WTC11 (cell line): ENCODE data around the gene DHX34. TPM values are rescaled to one million over a fixed set of nuclear protein-coding genes. Genes with fewer than 3 reads are reported as not detected.

ENCODE experiments used
- ATAC-seq: fragments of 200-7000 bp; cut with Tn5 transposase; 2 replicates; pipeline ENCODE4 v1.10.0; 2021; ENCODE audit warnings: mild to moderate bottlenecking, moderate library complexity
- CTCF ChIA-PET: fragments of 300-600 bp; sonication (Branson Sonifier 250); formaldehyde crosslinking; loops from one replicate; lab custom pipeline; 2021; ENCODE audit warnings: antibody characterized with exemption; lab: Charles Lee
- POLR2A ChIA-PET: fragments of 350-600 bp; sonication (Branson Sonifier 250); formaldehyde crosslinking; loops from one replicate; lab custom pipeline; 2021; ENCODE audit warnings: antibody characterized with exemption; lab: Charles Lee
- DNase-seq: peaks from one replicate; pipeline ENCODE4 v3.0.0; 2021; ENCODE audit warnings: low spot score
- H3K27ac Mint-ChIP-seq: 2 replicates; pipeline ENCODE4 v1.8.0; 2021; ENCODE audit warnings: mixed read lengths
- H3K27me3 Mint-ChIP-seq: 2 replicates; pipeline ENCODE4 v1.8.0; 2021; ENCODE audit warnings: low read depth, mild to moderate bottlenecking, moderate library complexity, mixed read lengths
- H3K36me3 Mint-ChIP-seq: 2 replicates; pipeline ENCODE4 v1.8.0; 2021; ENCODE audit warnings: mixed read lengths
- H3K4me1 Mint-ChIP-seq: 2 replicates; pipeline ENCODE4 v1.8.0; 2022; ENCODE audit warnings: mixed read lengths
- H3K4me3 Mint-ChIP-seq: 2 replicates; pipeline ENCODE4 v1.8.0; 2021; ENCODE audit warnings: mild to moderate bottlenecking, moderate library complexity, mixed read lengths
- H3K9me3 Mint-ChIP-seq: 2 replicates; pipeline ENCODE4 v1.8.0; 2021; ENCODE audit warnings: mixed read lengths
- CREB1 ChIP-seq: sonication (generic); formaldehyde crosslinking; IDR thresholded peaks from 2 replicates; pipeline ENCODE4 v1.8.0; 2023; ENCODE audit warnings: mild to moderate bottlenecking, missing genetic modification reagents
- ESRRA ChIP-seq: sonication (generic); formaldehyde crosslinking; IDR thresholded peaks from 2 replicates; pipeline ENCODE4 v1.8.1; 2022; ENCODE audit warnings: mild to moderate bottlenecking, missing genetic modification reagents, borderline replicate concordance
- ETV6 ChIP-seq: sonication (generic); formaldehyde crosslinking; IDR thresholded peaks from 2 replicates; pipeline ENCODE4 v1.8.1; 2022; ENCODE audit warnings: mild to moderate bottlenecking, missing genetic modification reagents
- GABPB1 ChIP-seq: sonication (generic); formaldehyde crosslinking; IDR thresholded peaks from 2 replicates; pipeline ENCODE4 v1.8.1; 2023; ENCODE audit warnings: mild to moderate bottlenecking, missing genetic modification reagents
- GTF2I ChIP-seq: fragments of 250-450 bp; sonication (Bioruptor Pico); conservative IDR thresholded peaks from 2 replicates; pipeline ENCODE4 v1.4.0; 2021; ENCODE audit warnings: mild to moderate bottlenecking
- IRF2 ChIP-seq: sonication (generic); formaldehyde crosslinking; IDR thresholded peaks from 2 replicates; pipeline ENCODE4 v1.8.0; 2022; ENCODE audit warnings: low read depth, missing genetic modification reagents, borderline replicate concordance
- MXD4 ChIP-seq: fragments of 250-450 bp; sonication (Bioruptor Pico); IDR thresholded peaks from 2 replicates; pipeline ENCODE4 v1.8.0; 2021; ENCODE audit warnings: mild to moderate bottlenecking, moderate library complexity, borderline replicate concordance
- NFE2L1 ChIP-seq: sonication (generic); formaldehyde crosslinking; IDR thresholded peaks from 2 replicates; pipeline ENCODE4 v1.8.1; 2023; ENCODE audit warnings: missing genetic modification reagents
- NFYB ChIP-seq: sonication (generic); formaldehyde crosslinking; conservative IDR thresholded peaks from 2 replicates; pipeline ENCODE4 v1.8.0; 2022; ENCODE audit warnings: low read depth, missing genetic modification reagents
- RORB ChIP-seq: fragments of 250-450 bp; sonication (Bioruptor Pico); IDR thresholded peaks from 2 replicates; pipeline ENCODE4 v1.9.0; 2021; ENCODE audit warnings: mild to moderate bottlenecking
- SP1 ChIP-seq: sonication (generic); formaldehyde crosslinking; conservative IDR thresholded peaks from 2 replicates; pipeline ENCODE4 v1.8.1; 2022; ENCODE audit warnings: missing genetic modification reagents
- TP53 ChIP-seq: sonication (generic); formaldehyde crosslinking; IDR thresholded peaks from 2 replicates; pipeline ENCODE4 v1.8.1; 2023; ENCODE audit warnings: mild to moderate bottlenecking, missing genetic modification reagents
- ZNF138 ChIP-seq: sonication (generic); formaldehyde crosslinking; conservative IDR thresholded peaks from 2 replicates; pipeline ENCODE4 v1.8.1; 2022; ENCODE audit warnings: mild to moderate bottlenecking, moderate library complexity, missing genetic modification reagents
- total RNA-seq: library from RNA; stranded (reverse); gene quantifications from 3 replicates; pipeline ENCODE4 v1.2.3, GENCODE V29; 2021
- TF ChIP-seq, protein P1 (sequence below): sonication (generic); formaldehyde crosslinking; IDR thresholded peaks from 2 replicates; pipeline ENCODE4 v1.8.0; 2022; ENCODE audit warnings: mild to moderate bottlenecking, missing genetic modification reagents
- TF ChIP-seq, protein P2 (sequence below): fragments of 250-450 bp; sonication (Bioruptor Pico); IDR thresholded peaks from 2 replicates; pipeline ENCODE4 v1.9.0; 2021; ENCODE audit warnings: mild to moderate bottlenecking, borderline replicate concordance
- TF ChIP-seq, protein P3 (sequence below): fragments of 250-450 bp; sonication (Bioruptor Pico); IDR thresholded peaks from 2 replicates; pipeline ENCODE4 v1.9.0; 2021; ENCODE audit warnings: moderate library complexity, mild to moderate bottlenecking, inconsistent platforms, borderline replicate concordance
- TF ChIP-seq, protein P4 (sequence below): fragments of 250-450 bp; sonication (Bioruptor Pico); IDR thresholded peaks from 2 replicates; pipeline ENCODE4 v1.8.0; 2021; ENCODE audit warnings: mild to moderate bottlenecking
- TF ChIP-seq, protein P5 (sequence below): sonication (generic); formaldehyde crosslinking; IDR thresholded peaks from 2 replicates; pipeline ENCODE4 v1.8.1; 2023; ENCODE audit warnings: mild to moderate bottlenecking, moderate library complexity, missing genetic modification reagents
- TF ChIP-seq, protein P6 (sequence below): fragments of 200-600 bp; IDR thresholded peaks from 2 replicates; pipeline ENCODE4 v1.8.0; 2022; ENCODE audit warnings: antibody characterized with exemption
- TF ChIP-seq, protein P7 (sequence below): sonication (generic); formaldehyde crosslinking; IDR thresholded peaks from 2 replicates; pipeline ENCODE4 v1.8.1; 2022; ENCODE audit warnings: mild to moderate bottlenecking, missing genetic modification reagents, moderate library complexity, borderline replicate concordance
- TF ChIP-seq, protein P8 (sequence below): sonication (generic); formaldehyde crosslinking; conservative IDR thresholded peaks from 2 replicates; pipeline ENCODE4 v1.8.1; 2023; ENCODE audit warnings: mild to moderate bottlenecking, low read depth, missing genetic modification reagents, moderate library complexity

DHX34 gene
- total RNA-seq, 1 experiment from 2014 or later = 35.6 TPM

DNA sequence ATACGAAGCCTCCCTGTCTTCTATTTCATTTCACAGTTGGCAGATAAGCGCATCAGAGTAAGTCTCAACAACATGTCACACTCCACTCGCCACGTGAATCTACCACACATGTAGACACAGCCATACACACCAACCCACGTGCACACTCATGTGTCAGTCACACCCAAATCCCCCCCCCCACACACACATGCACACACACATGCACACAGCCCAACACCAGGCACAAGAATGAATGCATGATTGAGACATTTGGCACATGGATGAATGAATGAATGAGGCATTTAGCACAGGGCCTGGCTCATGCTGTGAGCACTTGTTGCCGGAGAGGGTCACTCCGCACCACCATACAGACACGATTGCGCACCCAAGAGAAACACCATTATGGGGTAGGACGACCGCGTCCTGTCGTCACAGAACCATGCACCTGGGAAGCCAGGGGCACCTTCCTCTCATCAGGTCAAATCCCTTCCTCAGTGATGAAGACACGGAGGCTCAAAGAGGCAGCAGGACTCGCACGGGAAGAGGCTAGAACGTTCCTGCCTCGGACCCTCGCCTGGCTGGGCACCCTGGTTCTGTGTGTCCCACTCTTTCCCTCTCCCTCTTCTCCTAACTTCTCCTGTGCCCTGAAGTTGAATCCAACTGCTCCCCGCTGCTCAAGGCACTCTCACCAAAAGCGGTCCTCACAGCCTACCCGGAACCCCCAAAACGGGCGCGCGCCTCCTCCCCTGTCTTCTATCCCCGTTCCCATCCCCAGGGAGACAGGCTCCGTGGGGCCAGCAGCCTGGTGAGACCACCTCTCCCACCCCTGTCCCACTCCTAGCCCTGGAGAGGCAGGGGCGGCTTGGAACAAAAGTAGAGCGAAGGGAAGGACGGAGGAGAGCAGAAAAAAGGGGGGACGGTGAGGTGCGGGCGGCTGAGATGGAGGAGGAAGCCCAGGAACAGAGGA lies 68.9 kb downstream of the DHX34 start (continued):
- TF ChIP-seq, protein P1, sequence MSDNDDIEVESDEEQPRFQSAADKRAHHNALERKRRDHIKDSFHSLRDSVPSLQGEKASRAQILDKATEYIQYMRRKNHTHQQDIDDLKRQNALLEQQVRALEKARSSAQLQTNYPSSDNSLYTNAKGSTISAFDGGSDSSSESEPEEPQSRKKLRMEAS (CRISPR knock-in tag) = peak; percentile 59; the same call in 1 of the 2 replicates
- TF ChIP-seq ESRRA (no peak), MXD4 (CRISPR knock-in tag) (no peak), NFE2L1 (CRISPR knock-in tag) (0 out of 2 replicates have a peak, but pooled peaks have one; percentile 23), ETV6 (CRISPR knock-in tag) (no peak), NFYB (CRISPR knock-in tag) (no peak; the same call in 1 of the 2 replicates), RORB (CRISPR knock-in tag) (no peak)

DNA sequence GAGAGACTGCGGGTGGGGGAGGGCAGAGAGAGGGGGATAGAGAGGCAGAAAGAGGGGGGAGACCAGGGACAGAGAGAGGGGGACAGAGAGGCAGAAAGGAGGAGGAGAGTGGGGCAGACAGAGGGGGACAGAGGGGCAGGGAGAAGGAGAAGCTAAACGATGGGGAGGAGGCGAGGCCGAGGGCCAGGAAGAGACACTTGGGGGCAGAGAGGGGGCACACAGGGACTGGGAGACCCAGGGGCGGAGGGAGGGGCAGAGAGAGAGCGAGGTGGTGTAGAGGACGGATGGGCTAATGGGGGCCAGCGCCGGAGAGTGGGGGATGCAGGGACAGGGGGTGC lies 69.5 kb downstream of the DHX34 start:
- CTCF ChIA-PET = interaction anchor here (0.6 to 2.9 kb wide), 6 partner anchors 10 to 294 kb away, joined by 3 to 21 read pairs (median 6); partner anchors contain the start of gene DHX34
- Mint-ChIP-seq H3K36me3 (peaks cover 11% of the 10 kb centered on the region), H3K27me3 (peaks cover 81% of the 10 kb centered on the region), H3K9me3 (no peaks in the 10 kb centered on the region), H3K4me1 (peaks cover 65% of the 10 kb centered on the region), H3K4me3 (peak overlapping the region; percentile 67), H3K27ac (no peak overlapping the region)
- ATAC-seq (peak; percentile 4; the same call in 1 of the 2 replicates), DNase-seq (peak; percentile 48)
- POLR2A ChIA-PET = interaction anchor here (0.6 kb wide), 2 partner anchors 279 to 634 kb away, joined by 3 read pairs; no protein-coding TSS in a partner anchor
- TF ChIP-seq, protein P2, sequence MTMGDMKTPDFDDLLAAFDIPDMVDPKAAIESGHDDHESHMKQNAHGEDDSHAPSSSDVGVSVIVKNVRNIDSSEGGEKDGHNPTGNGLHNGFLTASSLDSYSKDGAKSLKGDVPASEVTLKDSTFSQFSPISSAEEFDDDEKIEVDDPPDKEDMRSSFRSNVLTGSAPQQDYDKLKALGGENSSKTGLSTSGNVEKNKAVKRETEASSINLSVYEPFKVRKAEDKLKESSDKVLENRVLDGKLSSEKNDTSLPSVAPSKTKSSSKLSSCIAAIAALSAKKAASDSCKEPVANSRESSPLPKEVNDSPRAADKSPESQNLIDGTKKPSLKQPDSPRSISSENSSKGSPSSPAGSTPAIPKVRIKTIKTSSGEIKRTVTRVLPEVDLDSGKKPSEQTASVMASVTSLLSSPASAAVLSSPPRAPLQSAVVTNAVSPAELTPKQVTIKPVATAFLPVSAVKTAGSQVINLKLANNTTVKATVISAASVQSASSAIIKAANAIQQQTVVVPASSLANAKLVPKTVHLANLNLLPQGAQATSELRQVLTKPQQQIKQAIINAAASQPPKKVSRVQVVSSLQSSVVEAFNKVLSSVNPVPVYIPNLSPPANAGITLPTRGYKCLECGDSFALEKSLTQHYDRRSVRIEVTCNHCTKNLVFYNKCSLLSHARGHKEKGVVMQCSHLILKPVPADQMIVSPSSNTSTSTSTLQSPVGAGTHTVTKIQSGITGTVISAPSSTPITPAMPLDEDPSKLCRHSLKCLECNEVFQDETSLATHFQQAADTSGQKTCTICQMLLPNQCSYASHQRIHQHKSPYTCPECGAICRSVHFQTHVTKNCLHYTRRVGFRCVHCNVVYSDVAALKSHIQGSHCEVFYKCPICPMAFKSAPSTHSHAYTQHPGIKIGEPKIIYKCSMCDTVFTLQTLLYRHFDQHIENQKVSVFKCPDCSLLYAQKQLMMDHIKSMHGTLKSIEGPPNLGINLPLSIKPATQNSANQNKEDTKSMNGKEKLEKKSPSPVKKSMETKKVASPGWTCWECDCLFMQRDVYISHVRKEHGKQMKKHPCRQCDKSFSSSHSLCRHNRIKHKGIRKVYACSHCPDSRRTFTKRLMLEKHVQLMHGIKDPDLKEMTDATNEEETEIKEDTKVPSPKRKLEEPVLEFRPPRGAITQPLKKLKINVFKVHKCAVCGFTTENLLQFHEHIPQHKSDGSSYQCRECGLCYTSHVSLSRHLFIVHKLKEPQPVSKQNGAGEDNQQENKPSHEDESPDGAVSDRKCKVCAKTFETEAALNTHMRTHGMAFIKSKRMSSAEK (CRISPR knock-in tag) = no peak
- TF ChIP-seq, protein P3, sequence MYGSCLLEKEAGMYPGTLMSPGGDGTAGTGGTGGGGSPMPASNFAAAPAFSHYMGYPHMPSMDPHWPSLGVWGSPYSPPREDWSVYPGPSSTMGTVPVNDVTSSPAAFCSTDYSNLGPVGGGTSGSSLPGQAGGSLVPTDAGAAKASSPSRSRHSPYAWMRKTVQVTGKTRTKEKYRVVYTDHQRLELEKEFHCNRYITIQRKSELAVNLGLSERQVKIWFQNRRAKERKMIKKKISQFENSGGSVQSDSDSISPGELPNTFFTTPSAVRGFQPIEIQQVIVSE (CRISPR knock-in tag) = no peak
- TF ChIP-seq TP53 (CRISPR knock-in tag) (no peak), GTF2I (no peak), GABPB1 (CRISPR knock-in tag) (no peak), MXD4 (CRISPR knock-in tag) (no peak), ZNF138 (no peak), IRF2 (CRISPR knock-in tag) (no peak), CREB1 (no peak), SP1 (CRISPR knock-in tag) (no peak)
- TF ChIP-seq, protein P4, sequence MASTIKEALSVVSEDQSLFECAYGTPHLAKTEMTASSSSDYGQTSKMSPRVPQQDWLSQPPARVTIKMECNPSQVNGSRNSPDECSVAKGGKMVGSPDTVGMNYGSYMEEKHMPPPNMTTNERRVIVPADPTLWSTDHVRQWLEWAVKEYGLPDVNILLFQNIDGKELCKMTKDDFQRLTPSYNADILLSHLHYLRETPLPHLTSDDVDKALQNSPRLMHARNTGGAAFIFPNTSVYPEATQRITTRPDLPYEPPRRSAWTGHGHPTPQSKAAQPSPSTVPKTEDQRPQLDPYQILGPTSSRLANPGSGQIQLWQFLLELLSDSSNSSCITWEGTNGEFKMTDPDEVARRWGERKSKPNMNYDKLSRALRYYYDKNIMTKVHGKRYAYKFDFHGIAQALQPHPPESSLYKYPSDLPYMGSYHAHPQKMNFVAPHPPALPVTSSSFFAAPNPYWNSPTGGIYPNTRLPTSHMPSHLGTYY (CRISPR knock-in tag) = no peak
- TF ChIP-seq, protein P5, sequence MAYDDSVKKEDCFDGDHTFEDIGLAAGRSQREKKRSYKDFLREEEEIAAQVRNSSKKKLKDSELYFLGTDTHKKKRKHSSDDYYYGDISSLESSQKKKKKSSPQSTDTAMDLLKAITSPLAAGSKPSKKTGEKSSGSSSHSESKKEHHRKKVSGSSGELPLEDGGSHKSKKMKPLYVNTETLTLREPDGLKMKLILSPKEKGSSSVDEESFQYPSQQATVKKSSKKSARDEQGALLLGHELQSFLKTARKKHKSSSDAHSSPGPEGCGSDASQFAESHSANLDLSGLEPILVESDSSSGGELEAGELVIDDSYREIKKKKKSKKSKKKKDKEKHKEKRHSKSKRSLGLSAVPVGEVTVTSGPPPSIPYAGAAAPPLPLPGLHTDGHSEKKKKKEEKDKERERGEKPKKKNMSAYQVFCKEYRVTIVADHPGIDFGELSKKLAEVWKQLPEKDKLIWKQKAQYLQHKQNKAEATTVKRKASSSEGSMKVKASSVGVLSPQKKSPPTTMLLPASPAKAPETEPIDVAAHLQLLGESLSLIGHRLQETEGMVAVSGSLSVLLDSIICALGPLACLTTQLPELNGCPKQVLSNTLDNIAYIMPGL = no peak
- TF ChIP-seq, protein P6, sequence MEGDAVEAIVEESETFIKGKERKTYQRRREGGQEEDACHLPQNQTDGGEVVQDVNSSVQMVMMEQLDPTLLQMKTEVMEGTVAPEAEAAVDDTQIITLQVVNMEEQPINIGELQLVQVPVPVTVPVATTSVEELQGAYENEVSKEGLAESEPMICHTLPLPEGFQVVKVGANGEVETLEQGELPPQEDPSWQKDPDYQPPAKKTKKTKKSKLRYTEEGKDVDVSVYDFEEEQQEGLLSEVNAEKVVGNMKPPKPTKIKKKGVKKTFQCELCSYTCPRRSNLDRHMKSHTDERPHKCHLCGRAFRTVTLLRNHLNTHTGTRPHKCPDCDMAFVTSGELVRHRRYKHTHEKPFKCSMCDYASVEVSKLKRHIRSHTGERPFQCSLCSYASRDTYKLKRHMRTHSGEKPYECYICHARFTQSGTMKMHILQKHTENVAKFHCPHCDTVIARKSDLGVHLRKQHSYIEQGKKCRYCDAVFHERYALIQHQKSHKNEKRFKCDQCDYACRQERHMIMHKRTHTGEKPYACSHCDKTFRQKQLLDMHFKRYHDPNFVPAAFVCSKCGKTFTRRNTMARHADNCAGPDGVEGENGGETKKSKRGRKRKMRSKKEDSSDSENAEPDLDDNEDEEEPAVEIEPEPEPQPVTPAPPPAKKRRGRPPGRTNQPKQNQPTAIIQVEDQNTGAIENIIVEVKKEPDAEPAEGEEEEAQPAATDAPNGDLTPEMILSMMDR = no peak
- TF ChIP-seq, protein P7, sequence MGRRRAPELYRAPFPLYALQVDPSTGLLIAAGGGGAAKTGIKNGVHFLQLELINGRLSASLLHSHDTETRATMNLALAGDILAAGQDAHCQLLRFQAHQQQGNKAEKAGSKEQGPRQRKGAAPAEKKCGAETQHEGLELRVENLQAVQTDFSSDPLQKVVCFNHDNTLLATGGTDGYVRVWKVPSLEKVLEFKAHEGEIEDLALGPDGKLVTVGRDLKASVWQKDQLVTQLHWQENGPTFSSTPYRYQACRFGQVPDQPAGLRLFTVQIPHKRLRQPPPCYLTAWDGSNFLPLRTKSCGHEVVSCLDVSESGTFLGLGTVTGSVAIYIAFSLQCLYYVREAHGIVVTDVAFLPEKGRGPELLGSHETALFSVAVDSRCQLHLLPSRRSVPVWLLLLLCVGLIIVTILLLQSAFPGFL (CRISPR knock-in tag) = no peak
- TF ChIP-seq, protein P8, sequence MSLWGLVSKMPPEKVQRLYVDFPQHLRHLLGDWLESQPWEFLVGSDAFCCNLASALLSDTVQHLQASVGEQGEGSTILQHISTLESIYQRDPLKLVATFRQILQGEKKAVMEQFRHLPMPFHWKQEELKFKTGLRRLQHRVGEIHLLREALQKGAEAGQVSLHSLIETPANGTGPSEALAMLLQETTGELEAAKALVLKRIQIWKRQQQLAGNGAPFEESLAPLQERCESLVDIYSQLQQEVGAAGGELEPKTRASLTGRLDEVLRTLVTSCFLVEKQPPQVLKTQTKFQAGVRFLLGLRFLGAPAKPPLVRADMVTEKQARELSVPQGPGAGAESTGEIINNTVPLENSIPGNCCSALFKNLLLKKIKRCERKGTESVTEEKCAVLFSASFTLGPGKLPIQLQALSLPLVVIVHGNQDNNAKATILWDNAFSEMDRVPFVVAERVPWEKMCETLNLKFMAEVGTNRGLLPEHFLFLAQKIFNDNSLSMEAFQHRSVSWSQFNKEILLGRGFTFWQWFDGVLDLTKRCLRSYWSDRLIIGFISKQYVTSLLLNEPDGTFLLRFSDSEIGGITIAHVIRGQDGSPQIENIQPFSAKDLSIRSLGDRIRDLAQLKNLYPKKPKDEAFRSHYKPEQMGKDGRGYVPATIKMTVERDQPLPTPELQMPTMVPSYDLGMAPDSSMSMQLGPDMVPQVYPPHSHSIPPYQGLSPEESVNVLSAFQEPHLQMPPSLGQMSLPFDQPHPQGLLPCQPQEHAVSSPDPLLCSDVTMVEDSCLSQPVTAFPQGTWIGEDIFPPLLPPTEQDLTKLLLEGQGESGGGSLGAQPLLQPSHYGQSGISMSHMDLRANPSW = no peak
